ENCODE data around the gene C10orf143. TPM values are rescaled to one million over a fixed set of nuclear protein-coding genes. Genes with fewer than 3 reads are reported as not detected.

The C10orf143 gene
- total RNA-seq, 4 donors from 2014 or later: 1.1 to 8.5 (median 4.5) TPM

DNA sequence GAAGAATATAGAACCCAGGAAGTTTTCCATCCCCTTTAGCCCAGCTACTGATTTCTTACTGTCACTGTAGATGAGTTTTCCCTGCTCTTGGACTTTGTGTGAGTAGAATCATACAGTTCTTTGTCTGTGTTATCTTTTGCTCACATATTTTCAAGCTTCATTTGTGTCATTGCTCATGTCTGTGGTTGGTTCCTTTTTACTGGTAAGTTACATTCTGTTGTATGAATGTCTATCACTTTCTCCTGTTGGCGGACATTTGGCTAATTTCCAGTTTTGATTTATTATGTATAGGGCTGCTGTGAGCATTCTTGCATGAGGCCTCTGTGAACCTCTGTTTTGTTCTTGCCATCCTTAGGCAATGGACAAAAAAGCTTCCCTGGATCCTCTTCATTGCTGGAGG lies 30.8 kb upstream of the C10orf143 start:
- Histone ChIP-seq H3K4me3 (no peak overlapping the region), H3K27me3 (no peaks in the 10 kb centered on the region), H3K36me3 (peaks cover 26% of the 10 kb centered on the region), H3K4me1 (peaks cover 45% of the 10 kb centered on the region), H3K9me3 (no peaks in the 10 kb centered on the region), H3K27ac (no peak overlapping the region)
- TF ChIP-seq POLR2AphosphoS5 (IDR thresholded peaks at IDR 0.05): no peak
- TF ChIP-seq POLR2A (IDR thresholded peaks at IDR 0.05): no peak
- TF ChIP-seq EP300 (IDR thresholded peaks at IDR 0.05): no peak
- TF ChIP-seq, protein P1, sequence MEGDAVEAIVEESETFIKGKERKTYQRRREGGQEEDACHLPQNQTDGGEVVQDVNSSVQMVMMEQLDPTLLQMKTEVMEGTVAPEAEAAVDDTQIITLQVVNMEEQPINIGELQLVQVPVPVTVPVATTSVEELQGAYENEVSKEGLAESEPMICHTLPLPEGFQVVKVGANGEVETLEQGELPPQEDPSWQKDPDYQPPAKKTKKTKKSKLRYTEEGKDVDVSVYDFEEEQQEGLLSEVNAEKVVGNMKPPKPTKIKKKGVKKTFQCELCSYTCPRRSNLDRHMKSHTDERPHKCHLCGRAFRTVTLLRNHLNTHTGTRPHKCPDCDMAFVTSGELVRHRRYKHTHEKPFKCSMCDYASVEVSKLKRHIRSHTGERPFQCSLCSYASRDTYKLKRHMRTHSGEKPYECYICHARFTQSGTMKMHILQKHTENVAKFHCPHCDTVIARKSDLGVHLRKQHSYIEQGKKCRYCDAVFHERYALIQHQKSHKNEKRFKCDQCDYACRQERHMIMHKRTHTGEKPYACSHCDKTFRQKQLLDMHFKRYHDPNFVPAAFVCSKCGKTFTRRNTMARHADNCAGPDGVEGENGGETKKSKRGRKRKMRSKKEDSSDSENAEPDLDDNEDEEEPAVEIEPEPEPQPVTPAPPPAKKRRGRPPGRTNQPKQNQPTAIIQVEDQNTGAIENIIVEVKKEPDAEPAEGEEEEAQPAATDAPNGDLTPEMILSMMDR (IDR thresholded peaks at IDR 0.05): no peak
- DNase-seq (ENCODE audit: low spot score in 2 of 2): no peak
- WGBS: 45% methylated on average over 1 of the region's 1 CpG

DNA sequence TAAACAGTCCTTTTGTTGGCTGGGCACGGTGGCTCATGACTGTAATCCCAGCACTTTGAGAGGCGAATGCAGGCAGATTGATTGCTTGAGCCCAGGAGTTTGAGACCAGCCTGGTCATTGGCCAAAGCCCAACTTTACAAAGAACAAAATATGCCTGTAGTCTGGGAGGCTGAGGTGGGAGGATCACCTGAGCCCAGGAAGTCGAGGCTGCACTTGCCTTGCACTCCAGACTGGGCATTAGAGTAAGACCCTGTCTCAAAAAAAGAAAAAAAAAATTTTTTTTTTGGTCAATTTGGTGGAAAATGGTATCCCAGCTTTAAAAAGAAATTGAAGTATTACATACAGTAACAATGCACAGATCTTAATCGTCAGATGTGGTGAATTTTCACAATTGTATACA lies 30.4 kb upstream of the C10orf143 start:
- Histone ChIP-seq H3K9me3 (no peaks in the 10 kb centered on the region), H3K27ac (no peak overlapping the region), H3K4me1 (peaks cover 45% of the 10 kb centered on the region), H3K27me3 (no peaks in the 10 kb centered on the region), H3K4me3 (no peak overlapping the region), H3K36me3 (peaks cover 23% of the 10 kb centered on the region)
- TF ChIP-seq EP300 (IDR thresholded peaks at IDR 0.05): no peak
- TF ChIP-seq POLR2AphosphoS5 (IDR thresholded peaks at IDR 0.05): no peak
- no peak for TF ChIP-seq POLR2A (IDR thresholded peaks at IDR 0.05)
- TF ChIP-seq, protein P1 (IDR thresholded peaks at IDR 0.05): no peak
- WGBS: 73% methylated on average over 4 of the region's 4 CpGs
- no peak for DNase-seq (ENCODE audit: low spot score in 2 of 2)

GRCh38 chr10:130140425-130140824 lies 29.8 kb upstream of the C10orf143 start:
- no peaks in the 10 kb centered on the region for H3K9me3 ChIP-seq
- H3K27ac ChIP-seq: no peak overlapping the region
- no peak overlapping the region for H3K4me3 ChIP-seq
- no peaks in the 10 kb centered on the region for H3K27me3 ChIP-seq
- DNase-seq (ENCODE audit: low spot score in 2 of 2): no peak
- peaks cover 51% of the 10 kb centered on the region for H3K4me1 ChIP-seq
- TF ChIP-seq EP300 (IDR thresholded peaks at IDR 0.05): no peak
- TF ChIP-seq, protein P1 (IDR thresholded peaks at IDR 0.05): no peak
- TF ChIP-seq POLR2A (IDR thresholded peaks at IDR 0.05): no peak
- TF ChIP-seq POLR2AphosphoS5 (IDR thresholded peaks at IDR 0.05): no peak
- H3K36me3 ChIP-seq: peaks cover 17% of the 10 kb centered on the region
- 86% methylated on average over 1 of the region's 1 CpG for WGBS

DNA sequence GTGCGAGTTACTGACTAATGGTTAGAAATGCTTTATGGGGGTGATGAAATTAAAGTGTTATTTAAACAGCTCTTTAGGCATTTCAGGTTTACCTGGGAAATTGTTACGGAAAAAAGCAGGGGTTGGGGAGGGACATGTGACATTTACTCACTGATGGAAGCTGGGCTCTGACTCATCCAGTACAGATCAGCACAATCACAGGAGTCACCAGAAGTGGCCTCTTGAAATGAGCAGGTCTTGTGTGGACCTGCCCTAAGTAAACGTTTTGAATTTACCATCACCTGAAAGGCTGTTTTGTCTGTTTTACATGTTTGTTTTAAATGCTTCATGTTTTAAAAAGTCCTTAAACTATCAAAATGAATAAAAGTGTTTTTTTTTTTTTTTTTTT lies 27.8 kb upstream of the C10orf143 start:
- H3K27ac ChIP-seq: no peak overlapping the region
- H3K36me3 ChIP-seq: peaks cover 12% of the 10 kb centered on the region
- H3K4me1 ChIP-seq: peaks cover 52% of the 10 kb centered on the region
- no peak for DNase-seq (ENCODE audit: low spot score in 2 of 2)
- TF ChIP-seq, protein P1 (IDR thresholded peaks at IDR 0.05): no peak
- no peak for TF ChIP-seq POLR2AphosphoS5 (IDR thresholded peaks at IDR 0.05)
- no peak for TF ChIP-seq POLR2A (IDR thresholded peaks at IDR 0.05)
- no peak for TF ChIP-seq EP300 (IDR thresholded peaks at IDR 0.05)
- no peaks in the 10 kb centered on the region for H3K27me3 ChIP-seq
- WGBS: 49% methylated on average over 3 of the region's 3 CpGs
- no peaks in the 10 kb centered on the region for H3K9me3 ChIP-seq
- no peak overlapping the region for H3K4me3 ChIP-seq

GRCh38 chr10:130137659-130138478 lies 27.2 kb upstream of the C10orf143 start:
- TF ChIP-seq POLR2AphosphoS5 (IDR thresholded peaks at IDR 0.05): no peak
- TF ChIP-seq, protein P1 (IDR thresholded peaks at IDR 0.05): no peak
- TF ChIP-seq POLR2A (IDR thresholded peaks at IDR 0.05): no peak
- no peak for TF ChIP-seq EP300 (IDR thresholded peaks at IDR 0.05)
- Histone ChIP-seq H3K27ac (no peak overlapping the region), H3K27me3 (no peaks in the 10 kb centered on the region), H3K9me3 (no peaks in the 10 kb centered on the region), H3K36me3 (peaks cover 10% of the 10 kb centered on the region), H3K4me3 (peak overlapping the region; percentile 96), H3K4me1 (peaks cover 52% of the 10 kb centered on the region)
- WGBS: 90% methylated on average over 28 of the region's 28 CpGs
- no peak for DNase-seq (ENCODE audit: low spot score in 2 of 2)
